Measurements from ENCODE around the gene P2RY12.
A peak's percentile ranks its signal among the peaks of the same experiment; 100 is the strongest.

The P2RY12 gene

GRCh38 chr3:151307131-151307530 lies 77.4 kb downstream of the P2RY12 start:
- DNase-seq (ENCODE audit: low read depth), result no peak

- DNase-seq (ENCODE audit: low read depth), result no peak
These were observed 78.3 kb downstream of the P2RY12 start for GRCh38 chr3:151306168-151306810.

- peak; percentile 29 for DNase-seq (ENCODE audit: low read depth)
These were observed 78.8 kb downstream of the P2RY12 start for GRCh38 chr3:151305775-151306151.

GRCh38 chr3:151305060-151305774 lies 79.3 kb downstream of the P2RY12 start:
- peak; percentile 97 for DNase-seq (ENCODE audit: low read depth)

- no peak for DNase-seq (ENCODE audit: low read depth)
These were observed 80.8 kb downstream of the P2RY12 start for GRCh38 chr3:151303751-151304150.

GRCh38 chr3:151301787-151302186 lies 82.8 kb downstream of the P2RY12 start:
- peak; percentile 48 for DNase-seq (ENCODE audit: low read depth)

GRCh38 chr3:151300539-151300938 lies 84.0 kb downstream of the P2RY12 start:
- no peak for DNase-seq (ENCODE audit: low read depth)

GRCh38 chr3:151299006-151299405 lies 85.5 kb downstream of the P2RY12 start:
- DNase-seq (ENCODE audit: low read depth), result no peak

- DNase-seq (ENCODE audit: low read depth), result no peak
These were observed 87.1 kb downstream of the P2RY12 start for GRCh38 chr3:151297429-151297828.

GRCh38 chr3:151296226-151296625 lies 88.3 kb downstream of the P2RY12 start:
- no peak for DNase-seq (ENCODE audit: low read depth)

GRCh38 chr3:151293127-151293526 lies 91.4 kb downstream of the P2RY12 start:
- no peak for DNase-seq (ENCODE audit: low read depth)

- peak; percentile 42 for DNase-seq (ENCODE audit: low read depth)
These were observed 93.9 kb downstream of the P2RY12 start for GRCh38 chr3:151290673-151291072.

GRCh38 chr3:151289445-151289844 lies 95.1 kb downstream of the P2RY12 start:
- no peak for DNase-seq (ENCODE audit: low read depth)

All from EH (cell line).